Uterus (tissue), 4 donors: ENCODE results near the gene CRYBG1. TPM values are rescaled to one million over a fixed set of nuclear protein-coding genes. Genes with fewer than 3 reads are reported as not detected.

Source experiments
- DNase-seq, 2 donors: peaks; one replicate each; pipeline ENCODE4 v3.0.0-alpha.2; 2019 to 2020
- H3K27ac ChIP-seq, 2 donors: fragments of 200-600 bp; sonication (generic); 1 replicate in 1 of 2; 2 replicates in 1 of 2; pipeline ENCODE4 v1.5.1; 2016 to 2018
- H3K27me3 ChIP-seq, 2 donors: fragments of 200-600 bp; sonication (generic); one replicate each; pipeline ENCODE4 v1.5.1; 2018 to 2019; ENCODE audit warnings: control low read depth in 1 of 2
- H3K36me3 ChIP-seq, 2 donors: fragments of 200-600 bp; sonication (generic); one replicate each; pipeline ENCODE4 v1.5.1; 2019; ENCODE audit warnings: control low read depth in 1 of 2
- H3K4me1 ChIP-seq, 2 donors: fragments of 200-600 bp; sonication (generic); one replicate each; pipeline ENCODE4 v1.5.1; 2018 to 2019; ENCODE audit warnings: control low read depth in 1 of 2
- H3K4me3 ChIP-seq, 2 donors: fragments of 200-600 bp; sonication (generic); 1 replicate in 1 of 2; 2 replicates in 1 of 2; pipeline ENCODE4 v1.5.1; 2018 to 2019; ENCODE audit warnings: mild to moderate bottlenecking in 1 of 2
- H3K9me3 ChIP-seq, 2 donors: fragments of 200-600 bp; sonication (generic); one replicate each; pipeline ENCODE4 v1.5.1; 2019; ENCODE audit warnings: control low read depth in 1 of 2
- CTCF ChIP-seq, 4 experiments: fragments of 200-600 bp in 2 of 4; fragments of 450-650 bp in 2 of 4; sonication (generic) in 2 of 4; IDR thresholded peaks; one replicate each; pipeline ENCODE4 v1.5.1; 2016 to 2019; ENCODE audit warnings: antibody characterized with exemption in 4 of 4, mild to moderate bottlenecking in 2 of 4, moderate library complexity in 1 of 4
- POLR2A ChIP-seq, 2 donors: fragments of 450-650 bp; IDR thresholded peaks; one replicate each; pipeline ENCODE4 v1.6.1; 2016; ENCODE audit warnings: antibody characterized with exemption in 2 of 2, mild to moderate bottlenecking in 1 of 2, moderate library complexity in 1 of 2
- intact Hi-C: fragments of 100-400 bp; cut with DNase I; formaldehyde crosslinking; loops from one replicate; pipeline ENCODE4 v1.15.1; 2023; ENCODE audit warnings: low total_unique reads
- total RNA-seq, 4 donors: library from RNA; depleted of rRNA in 3 of 4; stranded (reverse); fragments of >200 nt in 3 of 4; gene quantifications; one replicate each; pipeline versions ENCODE4 v1.1.0 to v1.2.4, GENCODE V29; 2014 to 2023
- donor health status: DM: yes; HTN: yes; CAD: no.

Gene CRYBG1
- total RNA-seq, 4 donors from 2014 or later: 3.6 to 65.3 (median 8.9) TPM

GRCh38 chr6:106495014-106495413 lies 134.5 kb downstream of the CRYBG1 start:
- H3K36me3 ChIP-seq: no peaks in the 10 kb centered on the region
- no peak overlapping the region for H3K4me3 ChIP-seq
- intact Hi-C loops: no loop called here
- DNase-seq: no peak
- H3K4me1 ChIP-seq: no peaks in the 10 kb centered on the region
- peaks cover 0 to 9% of the 10 kb centered on the region in 2 donors for H3K27me3 ChIP-seq
- H3K27ac ChIP-seq: no peak overlapping the region
- no peak for TF ChIP-seq POLR2A (IDR thresholded peaks at IDR 0.05)
- no peak for TF ChIP-seq CTCF (IDR thresholded peaks at IDR 0.05)
- H3K9me3 ChIP-seq: no peaks in the 10 kb centered on the region

- TF ChIP-seq CTCF (IDR thresholded peaks at IDR 0.05) (no peak), POLR2A (IDR thresholded peaks at IDR 0.05) (no peak)
- H3K27ac ChIP-seq: no peak overlapping the region
- no peak overlapping the region for H3K4me3 ChIP-seq
- no peaks in the 10 kb centered on the region for H3K4me1 ChIP-seq
- no peak for DNase-seq
- intact Hi-C loops: no loop called here
- H3K36me3 ChIP-seq: no peaks in the 10 kb centered on the region
- no peaks in the 10 kb centered on the region for H3K9me3 ChIP-seq
- peaks cover 0 to 9% of the 10 kb centered on the region in 2 donors for H3K27me3 ChIP-seq
These were observed 136.3 kb downstream of the CRYBG1 start for GRCh38 chr6:106496823-106497222.

GRCh38 chr6:106501960-106502371 lies 141.4 kb downstream of the CRYBG1 start:
- H3K4me1 ChIP-seq: no peaks in the 10 kb centered on the region
- H3K27ac ChIP-seq: no peak overlapping the region
- H3K27me3 ChIP-seq: no peaks in the 10 kb centered on the region
- H3K36me3 ChIP-seq: no peaks in the 10 kb centered on the region
- no peak for DNase-seq
- intact Hi-C loops: no loop called here
- H3K9me3 ChIP-seq: no peaks in the 10 kb centered on the region
- TF ChIP-seq POLR2A (IDR thresholded peaks at IDR 0.05): no peak
- no peak for TF ChIP-seq CTCF (IDR thresholded peaks at IDR 0.05)
- H3K4me3 ChIP-seq: no peak overlapping the region

DNA sequence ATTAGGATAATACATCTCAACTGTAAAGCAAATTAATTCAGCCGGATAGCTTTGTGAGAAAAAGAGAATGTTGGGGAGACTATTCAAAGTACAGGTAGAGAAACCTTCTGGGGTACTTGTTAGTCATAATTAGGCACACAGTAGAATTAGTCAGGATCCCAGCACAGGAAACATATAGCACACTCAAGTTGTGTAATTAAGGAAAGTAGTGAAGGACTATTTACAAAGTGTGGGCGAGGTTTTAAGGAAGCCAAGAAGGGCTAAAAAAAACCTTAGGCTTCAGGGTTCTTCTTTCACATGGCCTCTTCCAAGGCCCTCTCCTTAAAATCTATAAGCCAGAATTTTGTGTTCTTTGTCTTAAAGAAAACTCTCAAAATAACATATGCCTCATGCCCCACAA lies 142.0 kb downstream of the CRYBG1 start:
- peaks cover 0 to 2% of the 10 kb centered on the region in 2 donors for H3K27me3 ChIP-seq
- no peak for DNase-seq
- TF ChIP-seq CTCF (IDR thresholded peaks at IDR 0.05) (no peak), POLR2A (IDR thresholded peaks at IDR 0.05) (no peak)
- H3K9me3 ChIP-seq: no peaks in the 10 kb centered on the region
- intact Hi-C loops: no loop called here
- H3K36me3 ChIP-seq: no peaks in the 10 kb centered on the region
- no peak overlapping the region for H3K27ac ChIP-seq
- H3K4me1 ChIP-seq: no peaks in the 10 kb centered on the region
- no peak overlapping the region for H3K4me3 ChIP-seq

DNA sequence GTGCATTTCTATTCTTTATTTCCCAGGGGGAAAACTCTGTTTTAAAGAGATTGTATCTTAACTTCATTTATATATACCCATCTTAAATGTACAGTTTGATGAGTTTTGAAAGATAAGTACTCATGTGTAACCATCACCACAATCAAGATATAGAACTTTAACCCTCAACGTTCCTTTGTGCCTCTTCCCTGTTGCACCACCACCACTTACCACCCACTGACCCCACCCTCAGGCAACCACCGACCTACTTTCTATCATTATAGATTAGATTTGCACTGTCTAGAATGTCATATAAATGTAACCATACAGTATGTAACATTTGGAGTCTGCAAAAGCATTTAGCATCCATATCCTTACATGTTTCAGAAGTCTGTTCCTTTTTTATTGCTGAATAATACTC lies 147.8 kb downstream of the CRYBG1 start:
- H3K4me3 ChIP-seq: no peak overlapping the region
- intact Hi-C loops: no loop called here
- no peaks in the 10 kb centered on the region for H3K36me3 ChIP-seq
- no peaks in the 10 kb centered on the region for H3K9me3 ChIP-seq
- TF ChIP-seq CTCF (IDR thresholded peaks at IDR 0.05): no peak
- no peak for TF ChIP-seq POLR2A (IDR thresholded peaks at IDR 0.05)
- H3K27ac ChIP-seq: no peak overlapping the region
- peaks cover 0 to 10% of the 10 kb centered on the region in 2 donors for H3K27me3 ChIP-seq
- DNase-seq: no peak
- peaks cover 0 to 16% of the 10 kb centered on the region in 2 donors for H3K4me1 ChIP-seq
